Measurements from ENCODE around the gene WWOX. TPM values are rescaled to one million over a fixed set of nuclear protein-coding genes. Genes with fewer than 3 reads are reported as not detected.

WWOX gene
- total RNA-seq, 1 donor from 2014 or later: 12.6 TPM

GRCh38 chr16:79167893-79168292 is 1068.4 kb downstream of the WWOX start:
- H3K4me3 ChIP-seq (ENCODE audit: low read depth, low read length): no peak overlapping the region
- H3K36me3 ChIP-seq (ENCODE audit: control insufficient read depth, insufficient read depth, low read length): no peaks in the 10 kb centered on the region
- no peaks in the 10 kb centered on the region for H3K27me3 ChIP-seq (ENCODE audit: control insufficient read depth, insufficient read depth, low read length)
- no peak for TF ChIP-seq CTCF (IDR thresholded peaks at IDR 0.05; ENCODE audit: insufficient read depth, low read length, severe bottlenecking)
- FAIRE-seq: no peak
- DNase-seq (ENCODE audit: low read depth): no peak

- no peak for DNase-seq (ENCODE audit: low read depth)
- no peaks in the 10 kb centered on the region for H3K36me3 ChIP-seq (ENCODE audit: control insufficient read depth, insufficient read depth, low read length)
- H3K27me3 ChIP-seq (ENCODE audit: control insufficient read depth, insufficient read depth, low read length): no peaks in the 10 kb centered on the region
- no peak for TF ChIP-seq CTCF (IDR thresholded peaks at IDR 0.05; ENCODE audit: insufficient read depth, low read length, severe bottlenecking)
- no peak overlapping the region for H3K4me3 ChIP-seq (ENCODE audit: low read depth, low read length)
- FAIRE-seq: no peak
These were observed 1068.9 kb downstream of the WWOX start for GRCh38 chr16:79168321-79168720.

GRCh38 chr16:79169239-79169638 is 1069.8 kb downstream of the WWOX start:
- Histone ChIP-seq H3K27me3 (ENCODE audit: control insufficient read depth, insufficient read depth, low read length) (no peaks in the 10 kb centered on the region), H3K36me3 (ENCODE audit: control insufficient read depth, insufficient read depth, low read length) (no peaks in the 10 kb centered on the region), H3K4me3 (ENCODE audit: low read depth, low read length) (no peak overlapping the region)
- no peak for FAIRE-seq
- no peak for DNase-seq (ENCODE audit: low read depth)
- no peak for TF ChIP-seq CTCF (IDR thresholded peaks at IDR 0.05; ENCODE audit: insufficient read depth, low read length, severe bottlenecking)

- no peaks in the 10 kb centered on the region for H3K36me3 ChIP-seq (ENCODE audit: control insufficient read depth, insufficient read depth, low read length)
- no peak for TF ChIP-seq CTCF (IDR thresholded peaks at IDR 0.05; ENCODE audit: insufficient read depth, low read length, severe bottlenecking)
- FAIRE-seq: no peak
- no peaks in the 10 kb centered on the region for H3K27me3 ChIP-seq (ENCODE audit: control insufficient read depth, insufficient read depth, low read length)
- DNase-seq (ENCODE audit: low read depth): peak; percentile 64
- no peak overlapping the region for H3K4me3 ChIP-seq (ENCODE audit: low read depth, low read length)
These were observed 1071.2 kb downstream of the WWOX start for GRCh38 chr16:79170555-79171246.

- no peak for DNase-seq (ENCODE audit: low read depth)
- TF ChIP-seq CTCF (IDR thresholded peaks at IDR 0.05; ENCODE audit: insufficient read depth, low read length, severe bottlenecking): no peak
- FAIRE-seq: no peak
- Histone ChIP-seq H3K27me3 (ENCODE audit: control insufficient read depth, insufficient read depth, low read length) (no peaks in the 10 kb centered on the region), H3K36me3 (ENCODE audit: control insufficient read depth, insufficient read depth, low read length) (no peaks in the 10 kb centered on the region), H3K4me3 (ENCODE audit: low read depth, low read length) (no peak overlapping the region)
These were observed 1072.0 kb downstream of the WWOX start for GRCh38 chr16:79171504-79171903.

Measured in bronchial epithelial cell (primary cell).